ENCODE data around the gene CHL1.

CHL1 gene

GRCh38 chr3:330494-331115 lies 134.0 kb downstream of the CHL1 start:
- TF ChIP-seq TCF12 (IDR thresholded peaks at IDR 0.05; ENCODE audit: low read depth) (no peak), NFIC (IDR thresholded peaks at IDR 0.05) (no peak), TAF1 (IDR thresholded peaks at IDR 0.05; ENCODE audit: low read depth) (no peak), MAX (IDR thresholded peaks at IDR 0.05) (no peak), YY1 (IDR thresholded peaks at IDR 0.05; ENCODE audit: low read depth) (no peak), ZBTB7A (IDR thresholded peaks at IDR 0.05; ENCODE audit: low read depth) (no peak), FOXM1 (IDR thresholded peaks at IDR 0.05; ENCODE audit: borderline replicate concordance, low read depth) (no peak), RAD21 (IDR thresholded peaks at IDR 0.05; ENCODE audit: low read depth) (no peak), EP300 (IDR thresholded peaks at IDR 0.05; ENCODE audit: borderline replicate concordance) (no peak), TEAD4 (IDR thresholded peaks at IDR 0.05) (no peak)

- TF ChIP-seq CREB1 (IDR thresholded peaks at IDR 0.05; ENCODE audit: low read depth) (no peak), ZBTB7A (IDR thresholded peaks at IDR 0.05; ENCODE audit: low read depth) (no peak), REST (IDR thresholded peaks at IDR 0.05; ENCODE audit: low read depth) (no peak), TCF12 (IDR thresholded peaks at IDR 0.05; ENCODE audit: low read depth) (no peak), MAX (IDR thresholded peaks at IDR 0.05) (no peak), EP300 (IDR thresholded peaks at IDR 0.05; ENCODE audit: borderline replicate concordance) (no peak), CEBPB (IDR thresholded peaks at IDR 0.05) (no peak)
Measured at GRCh38 chr3:331881-332280, 135.3 kb downstream of the CHL1 start.

GRCh38 chr3:332701-333100 lies 136.1 kb downstream of the CHL1 start:
- TF ChIP-seq USF1 (IDR thresholded peaks at IDR 0.05) (no peak), EGR1 (IDR thresholded peaks at IDR 0.05) (no peak), TAF1 (IDR thresholded peaks at IDR 0.05; ENCODE audit: low read depth) (no peak), EP300 (IDR thresholded peaks at IDR 0.05; ENCODE audit: borderline replicate concordance) (no peak), NFIC (IDR thresholded peaks at IDR 0.05) (no peak), CREB1 (IDR thresholded peaks at IDR 0.05; ENCODE audit: low read depth) (no peak), TCF12 (IDR thresholded peaks at IDR 0.05; ENCODE audit: low read depth) (no peak), REST (IDR thresholded peaks at IDR 0.05; ENCODE audit: low read depth) (no peak), ZBTB7A (IDR thresholded peaks at IDR 0.05; ENCODE audit: low read depth) (no peak)

GRCh38 chr3:335240-335639 lies 138.7 kb downstream of the CHL1 start:
- TF ChIP-seq FOXM1 (IDR thresholded peaks at IDR 0.05; ENCODE audit: borderline replicate concordance, low read depth) (no peak), TCF12 (IDR thresholded peaks at IDR 0.05; ENCODE audit: low read depth) (no peak), MAX (IDR thresholded peaks at IDR 0.05) (no peak), CEBPB (IDR thresholded peaks at IDR 0.05) (no peak), EP300 (IDR thresholded peaks at IDR 0.05; ENCODE audit: borderline replicate concordance) (no peak), CREB1 (IDR thresholded peaks at IDR 0.05; ENCODE audit: low read depth) (no peak), TAF1 (IDR thresholded peaks at IDR 0.05; ENCODE audit: low read depth) (no peak), TEAD4 (IDR thresholded peaks at IDR 0.05) (no peak), ZBTB7A (IDR thresholded peaks at IDR 0.05; ENCODE audit: low read depth) (no peak), REST (IDR thresholded peaks at IDR 0.05; ENCODE audit: low read depth) (no peak), USF1 (IDR thresholded peaks at IDR 0.05) (no peak), RAD21 (IDR thresholded peaks at IDR 0.05; ENCODE audit: low read depth) (no peak), NFIC (IDR thresholded peaks at IDR 0.05) (no peak), YY1 (IDR thresholded peaks at IDR 0.05; ENCODE audit: low read depth) (no peak), EGR1 (IDR thresholded peaks at IDR 0.05) (no peak)

Measured in Ishikawa (cell line).